Lower leg skin (tissue), 3 donors: ENCODE results near the gene UBE3D.

Source experiments
- CTCF ChIP-seq, 3 donors: fragments of 450-650 bp; IDR thresholded peaks; one replicate each; pipeline ENCODE4 v1.5.1; 2016; ENCODE audit warnings: antibody characterized with exemption in 3 of 3, mild to moderate bottlenecking in 3 of 3, moderate library complexity in 2 of 3
- POLR2A ChIP-seq, 2 donors: fragments of 450-650 bp; IDR thresholded peaks; one replicate each; pipeline ENCODE4 v1.6.1; 2016 to 2017; ENCODE audit warnings: antibody characterized with exemption in 2 of 2, mild to moderate bottlenecking in 1 of 2, moderate library complexity in 1 of 2

- TF ChIP-seq POLR2A (IDR thresholded peaks at IDR 0.05) (no peak), CTCF (IDR thresholded peaks at IDR 0.05) (no peak)
These were observed 3.0 kb upstream of the UBE3D start for GRCh38 chr6:83068616-83069015.
